BJ (cell line): Measurements from ENCODE around the gene TUFM. TPM values are rescaled to one million over a fixed set of nuclear protein-coding genes. Genes with fewer than 3 reads are reported as not detected.

Experiments used
- CTCF ChIA-PET: fragments of 350-600 bp; formaldehyde crosslinking; extraction: SDS; loops from one replicate; lab custom pipeline; 2021; ENCODE audit warnings: antibody characterized with exemption, inconsistent platforms; lab: Yijun Ruan, JAX
- POLR2A ChIA-PET: fragments of 300-600 bp; sonication (Branson Sonifier 250); formaldehyde crosslinking; extraction: SDS; loops from one replicate; lab custom pipeline; 2021; ENCODE audit warnings: antibody characterized with exemption; lab: Charles Lee
- DNase-seq: peaks from one replicate; pipeline ENCODE4 v3.0.0-alpha.2; 2011; ENCODE audit warnings: low read depth
- H3K27me3 ChIP-seq: 2 replicates; pipeline ENCODE4 v1.6.0; 2011; ENCODE audit warnings: low read length; ENCODE audit not compliant: control insufficient read depth, insufficient read depth
- H3K36me3 ChIP-seq: 2 replicates; pipeline ENCODE4 v1.5.1; 2011; ENCODE audit warnings: low read length; ENCODE audit not compliant: control insufficient read depth, insufficient read depth
- H3K4me3 ChIP-seq: 2 replicates; pipeline ENCODE4 v1.5.1; 2011; ENCODE audit warnings: low read depth, mild to moderate bottlenecking, control low read depth, low read length
- CTCF ChIP-seq: IDR thresholded peaks from 2 replicates; pipeline ENCODE4 v1.5.1; 2011; ENCODE audit warnings: low read depth, mild to moderate bottlenecking, control low read depth, inconsistent platforms, low read length, moderate library complexity; ENCODE audit not compliant: insufficient read depth
- polyA plus RNA-seq: library from polyadenylated mRNA; depleted of rRNA; stranded (reverse); fragments of >200 nt; gene quantifications from 2 replicates; pipeline ENCODE4 v1.2.3, GENCODE V29; 2011

The TUFM gene
- polyA plus RNA-seq, 1 experiment = 118 TPM

- DNase-seq = no peak
- CTCF ChIA-PET = interaction anchor here (1.4 to 2.5 kb wide), 2 partner anchors 10 to 109 kb away, joined by 3 to 9 read pairs; partner anchors contain the start of gene TUFM
- Histone ChIP-seq H3K27me3 (no peaks in the 10 kb centered on the region), H3K4me3 (no peak overlapping the region), H3K36me3 (peaks cover 50% of the 10 kb centered on the region)
- POLR2A ChIA-PET = no interaction called here
- TF ChIP-seq CTCF = no peak
Measured at GRCh38 chr16:28835864-28836760, 10.0 kb downstream of the TUFM start.

GRCh38 chr16:28834873-28835863 lies 11.0 kb downstream of the TUFM start:
- TF ChIP-seq CTCF = no peak
- ChIA-PET POLR2A (no interaction called here), CTCF (no interaction called here)
- Histone ChIP-seq H3K27me3 (no peaks in the 10 kb centered on the region), H3K36me3 (peaks cover 57% of the 10 kb centered on the region), H3K4me3 (no peak overlapping the region)
- no peak for DNase-seq

GRCh38 chr16:28834349-28834748 lies 11.8 kb downstream of the TUFM start:
- Histone ChIP-seq H3K4me3 (no peak overlapping the region), H3K36me3 (peaks cover 64% of the 10 kb centered on the region), H3K27me3 (no peaks in the 10 kb centered on the region)
- DNase-seq = no peak
- CTCF ChIA-PET = no interaction called here
- POLR2A ChIA-PET = no interaction called here
- no peak for TF ChIP-seq CTCF

- ChIA-PET CTCF (no interaction called here), POLR2A (no interaction called here)
- no peak for TF ChIP-seq CTCF
- H3K36me3 ChIP-seq = peaks cover 59% of the 10 kb centered on the region
- H3K4me3 ChIP-seq = no peak overlapping the region
- DNase-seq = no peak
- no peaks in the 10 kb centered on the region for H3K27me3 ChIP-seq
Measured at GRCh38 chr16:28830531-28830930, 15.6 kb downstream of the TUFM start.

- peaks cover 53% of the 10 kb centered on the region for H3K36me3 ChIP-seq
- CTCF ChIA-PET = interaction anchor here (1.5 kb wide), 1 partner anchor 16 kb away, joined by 5 read pairs; the partner anchor contains the start of gene TUFM
- no peaks in the 10 kb centered on the region for H3K27me3 ChIP-seq
- DNase-seq = no peak
- POLR2A ChIA-PET = no interaction called here
- H3K4me3 ChIP-seq = no peak overlapping the region
- TF ChIP-seq CTCF = no peak
Measured at GRCh38 chr16:28829747-28830146, 16.4 kb downstream of the TUFM start.
